ENCODE data around the gene ICOSLG.
"Not testable (repeated sequence)": the region's sequence is repeated elsewhere in the genome, so short reads cannot be mapped to it uniquely, and the experiment has no call there.

DNA sequence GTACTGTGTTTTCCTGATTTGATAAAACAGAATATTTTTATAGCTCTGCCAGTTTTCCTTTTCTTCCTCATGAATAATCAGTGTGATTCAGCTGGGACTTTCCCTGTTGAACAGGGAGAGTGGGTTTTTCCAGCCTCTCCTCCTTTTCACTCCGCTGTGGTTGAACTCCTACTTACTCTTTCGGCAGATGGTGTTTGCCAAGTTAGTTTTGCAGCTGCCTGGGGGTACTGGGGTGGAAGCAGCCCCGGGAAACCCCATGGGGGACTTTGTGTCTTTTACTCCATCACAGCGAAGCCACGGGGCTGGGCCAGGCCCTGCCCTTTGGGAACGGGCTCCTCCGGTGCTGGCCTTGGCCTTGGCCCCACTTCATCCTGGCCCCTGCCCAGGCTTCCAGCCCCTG is 55.9 kb downstream of the ICOSLG start:
- not testable (repeated sequence) for TF ChIP-seq CTCF, EZH2 (IDR thresholded peaks at IDR 0.05)
